GM12872 (cell line): Measurements from ENCODE around the gene FAT1.
A peak's percentile ranks its signal among the peaks of the same experiment; 100 is the strongest.

Experiments
- CTCF ChIP-seq: IDR thresholded peaks from 3 replicates; pipeline ENCODE4 v1.5.1; 2011; ENCODE audit warnings: low read depth, mild to moderate bottlenecking, low read length, moderate library complexity; ENCODE audit not compliant: insufficient read depth

The FAT1 gene

GRCh38 chr4:186727169-186727976 is 3.7 kb upstream of the FAT1 start:
- no peak for TF ChIP-seq CTCF

GRCh38 chr4:186726426-186727168 is 2.9 kb upstream of the FAT1 start:
- no peak for TF ChIP-seq CTCF

GRCh38 chr4:186725469-186726425 is 2.1 kb upstream of the FAT1 start:
- TF ChIP-seq CTCF, result peak; percentile 23; the same call in 1 of the 3 replicates

GRCh38 chr4:186724864-186725468 is 1.3 kb upstream of the FAT1 start:
- no peak for TF ChIP-seq CTCF

- TF ChIP-seq CTCF, result no peak
Measured at GRCh38 chr4:186724058-186724863, 605 bp upstream of the FAT1 start.

GRCh38 chr4:186722796-186723291 is 812 bp downstream of the FAT1 start:
- TF ChIP-seq CTCF, result no peak
